H9 (cell line): Measurements from ENCODE around the gene PTTG1IP. TPM values are rescaled to one million over a fixed set of nuclear protein-coding genes. Genes with fewer than 3 reads are reported as not detected.

ENCODE experiments used
- DNase-seq: peaks from one replicate; pipeline ENCODE4 v3.0.0-alpha.2; 2017
- H2AFZ ChIP-seq: one replicate; pipeline ENCODE4 v1.6.1; 2013; ENCODE audit warnings: mild to moderate bottlenecking, low read length, control low read depth, moderate library complexity
- H2AK5ac ChIP-seq: 2 replicates; pipeline ENCODE4 v1.6.1; 2013; ENCODE audit warnings: low read length, control low read depth, mixed read lengths; ENCODE audit not compliant: insufficient read length
- H2BK120ac ChIP-seq: one replicate; pipeline ENCODE4 v1.6.1; 2013; ENCODE audit warnings: low read depth, mild to moderate bottlenecking, low read length, control low read depth, inconsistent platforms; ENCODE audit not compliant: poor library complexity, severe bottlenecking
- H2BK12ac ChIP-seq: 2 replicates; pipeline ENCODE4 v1.6.1; 2013; ENCODE audit warnings: low read length, control low read depth, mixed read lengths, low read depth; ENCODE audit not compliant: insufficient read length
- H2BK15ac ChIP-seq: 2 replicates; pipeline ENCODE4 v1.6.1; 2013; ENCODE audit warnings: low read depth, low read length, control low read depth
- H2BK20ac ChIP-seq: one replicate; pipeline ENCODE4 v1.6.1; 2013; ENCODE audit warnings: low read depth, mild to moderate bottlenecking, low read length, control low read depth, inconsistent platforms; ENCODE audit not compliant: poor library complexity, severe bottlenecking
- H2BK5ac ChIP-seq: 2 replicates; pipeline ENCODE4 v1.6.1; 2013; ENCODE audit warnings: low read length, control low read depth, mixed read lengths; ENCODE audit not compliant: insufficient read length
- H3K14ac ChIP-seq: 2 replicates; pipeline ENCODE4 v1.6.1; 2013; ENCODE audit warnings: low read length, control low read depth; ENCODE audit not compliant: insufficient read depth
- H3K18ac ChIP-seq: 2 replicates; pipeline ENCODE4 v1.6.1; 2013; ENCODE audit warnings: low read depth, mild to moderate bottlenecking, mixed read lengths, low read length, control low read depth; ENCODE audit not compliant: insufficient read length
- H3K23ac ChIP-seq: 2 replicates; pipeline ENCODE4 v1.6.1; 2013; ENCODE audit warnings: low read length, control low read depth, mixed read lengths, low read depth; ENCODE audit not compliant: insufficient read length
- H3K23me2 ChIP-seq: 2 replicates; pipeline ENCODE4 v1.6.1; 2013; ENCODE audit warnings: low read depth, mild to moderate bottlenecking, mixed read lengths, low read length, control low read depth; ENCODE audit not compliant: insufficient read length, poor library complexity, severe bottlenecking
- H3K27ac ChIP-seq: 2 replicates; pipeline ENCODE4 v1.5.1; 2013; ENCODE audit warnings: low read length, control low read depth, mixed read lengths, low read depth; ENCODE audit not compliant: insufficient read length
- H3K27me3 ChIP-seq: 2 replicates; pipeline ENCODE4 v1.6.1; 2013; ENCODE audit warnings: low read length, control low read depth, inconsistent platforms; ENCODE audit not compliant: insufficient read depth
- H3K4ac ChIP-seq: 2 replicates; pipeline ENCODE4 v1.6.1; 2013; ENCODE audit warnings: low read depth, mild to moderate bottlenecking, control low read depth, inconsistent platforms, low read length, moderate library complexity
- H3K4me1 ChIP-seq: 2 replicates; pipeline ENCODE4 v1.6.1; 2013; ENCODE audit warnings: low read length, control low read depth, inconsistent platforms; ENCODE audit not compliant: insufficient read depth
- H3K4me2 ChIP-seq: 2 replicates; pipeline ENCODE4 v1.6.1; 2013; ENCODE audit warnings: low read length, control low read depth, mixed read lengths; ENCODE audit not compliant: insufficient read length, insufficient read depth
- H3K56ac ChIP-seq: 2 replicates; pipeline ENCODE4 v1.6.1; 2013; ENCODE audit warnings: low read depth, mild to moderate bottlenecking, mixed read lengths, low read length, control low read depth; ENCODE audit not compliant: insufficient read length
- H3K79me1 ChIP-seq: 2 replicates; pipeline ENCODE4 v1.6.1; 2013; ENCODE audit warnings: low read depth, mild to moderate bottlenecking, moderate library complexity, low read length, control low read depth, inconsistent platforms; ENCODE audit not compliant: insufficient read depth, poor library complexity, severe bottlenecking
- H3K79me2 ChIP-seq: 2 replicates; pipeline ENCODE4 v1.6.1; 2013; ENCODE audit warnings: low read length, control low read depth, inconsistent platforms; ENCODE audit not compliant: insufficient read depth
- H3K9ac ChIP-seq: 2 replicates; pipeline ENCODE4 v1.6.1; 2013; ENCODE audit warnings: low read length, control low read depth, mixed read lengths; ENCODE audit not compliant: insufficient read length; ENCODE audit errors: extremely low read depth
- H3K9me3 ChIP-seq: one replicate; pipeline ENCODE4 v1.6.1; 2013; ENCODE audit warnings: low read depth, low read length, inconsistent platforms; ENCODE audit not compliant: control insufficient read depth
- H3T11ph ChIP-seq: one replicate; pipeline ENCODE4 v1.6.1; 2013; ENCODE audit warnings: mild to moderate bottlenecking, low read length, control low read depth, inconsistent platforms
- H4K20me1 ChIP-seq: one replicate; pipeline ENCODE4 v1.6.1; 2013; ENCODE audit not compliant: control insufficient read depth, insufficient read length, insufficient read depth
- H4K5ac ChIP-seq: 2 replicates; pipeline ENCODE4 v1.6.1; 2013; ENCODE audit warnings: low read depth, mild to moderate bottlenecking, mixed read lengths, low read length, control low read depth; ENCODE audit not compliant: insufficient read length
- H4K8ac ChIP-seq: replicated peaks from 2 replicates; pipeline ENCODE4 v1.6.1; 2013; ENCODE audit warnings: low read length, control low read depth, mixed read lengths, low read depth; ENCODE audit not compliant: insufficient read length
- H4K91ac ChIP-seq: 2 replicates; pipeline ENCODE4 v1.6.1; 2013; ENCODE audit warnings: low read depth, mild to moderate bottlenecking, moderate library complexity, mixed read lengths, low read length, control low read depth; ENCODE audit not compliant: insufficient read length
- H3K27ac Mint-ChIP-seq, 3 experiments: 2 replicates in 2 of 3; 3 replicates in 1 of 3; pipeline ENCODE4 v1.8.0; 2020 to 2021; ENCODE audit warnings: mixed read lengths in 3 of 3, mild to moderate bottlenecking in 1 of 3, moderate library complexity in 1 of 3
- H3K27me3 Mint-ChIP-seq: 2 replicates; pipeline ENCODE4 v1.8.0; 2021; ENCODE audit warnings: low read depth, mild to moderate bottlenecking, moderate library complexity, mixed read lengths
- H3K36me3 Mint-ChIP-seq, 3 experiments: 2 replicates in 2 of 3; 3 replicates in 1 of 3; pipeline ENCODE4 v1.8.0; 2020 to 2021; ENCODE audit warnings: low read depth in 3 of 3, mixed read lengths in 3 of 3; ENCODE audit not compliant: insufficient read depth in 1 of 3
- H3K4me1 Mint-ChIP-seq, 2 experiments: 2 replicates each; pipeline ENCODE4 v1.8.0; 2020; ENCODE audit warnings: mixed read lengths in 2 of 2
- H3K4me3 Mint-ChIP-seq, 2 experiments: 2 replicates in 1 of 2; 3 replicates in 1 of 2; pipeline ENCODE4 v1.8.0; 2020 to 2021; ENCODE audit warnings: mild to moderate bottlenecking in 2 of 2, mixed read lengths in 2 of 2, moderate library complexity in 1 of 2
- H3K9me3 Mint-ChIP-seq, 2 experiments: 2 replicates in 1 of 2; 3 replicates in 1 of 2; pipeline ENCODE4 v1.8.0; 2020; ENCODE audit warnings: mild to moderate bottlenecking in 2 of 2, mixed read lengths in 2 of 2, moderate library complexity in 1 of 2
- CTCF ChIP-seq: fragments of 200-600 bp; sonication (generic); conservative IDR thresholded peaks from 3 replicates; pipeline ENCODE4 v1.8.0; 2021; ENCODE audit warnings: antibody characterized with exemption, mild to moderate bottlenecking
- WGBS: extraction: QIAGEN DNeasy Blood & Tissue Kit; methylation state at CpG from one replicate; pipeline ENCODE4 v1.1.7; 2013; ENCODE audit warnings: missing lambda C conversion rate, low lambda C conversion rate, mixed read lengths; ENCODE audit not compliant: insufficient read length; ENCODE audit errors: extremely low coverage; 5-methylcytosine and 5-hydroxymethylcytosine counted together
- total RNA-seq: library from RNA; stranded (reverse); gene quantifications from 2 replicates; pipeline ENCODE4 v1.2.1, GENCODE V29; 2021

PTTG1IP gene
- total RNA-seq, 1 experiment from 2014 or later: 107 TPM

DNA sequence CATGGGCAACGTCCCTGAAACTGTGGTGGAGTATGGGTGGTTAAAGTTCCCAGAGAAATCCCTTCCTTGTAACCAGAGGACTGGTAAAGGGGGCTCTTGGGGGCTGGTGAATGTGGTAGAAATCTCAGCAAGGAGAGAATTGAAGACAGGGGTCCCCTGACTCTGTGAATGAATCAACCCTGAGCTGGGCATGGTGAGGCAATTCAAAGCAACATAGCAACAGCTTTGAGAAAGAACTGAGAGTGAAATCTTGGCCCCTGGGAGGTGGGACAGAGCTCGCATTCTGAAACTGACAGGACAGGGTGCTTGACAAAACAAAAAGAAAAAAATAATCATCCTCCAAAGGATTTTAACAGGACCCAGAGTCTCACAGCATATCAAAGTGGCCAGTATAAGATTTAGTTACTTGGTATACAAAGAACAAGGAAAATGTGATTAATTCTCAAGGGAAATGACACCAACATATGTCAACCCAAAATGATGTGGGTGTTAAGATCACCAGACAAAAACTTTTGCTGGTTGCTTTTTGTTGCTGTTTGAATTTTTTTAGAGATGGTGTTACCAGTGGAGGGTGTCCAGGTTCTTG, 43.9 kb downstream of the PTTG1IP start:
- Histone ChIP-seq H3K79me1 (no peaks in the 10 kb centered on the region), H3K4ac (no peak overlapping the region), H3K27me3 (no peaks in the 10 kb centered on the region), H3K56ac (no peak overlapping the region), H2BK120ac (no peak overlapping the region), H2AK5ac (no peak overlapping the region), H3K23ac (no peak overlapping the region), H3K9me3 (peaks cover 18% of the 10 kb centered on the region), H2BK12ac (no peak overlapping the region), H4K20me1 (no peaks in the 10 kb centered on the region), H3K14ac (no peak overlapping the region), H2AFZ (no peak overlapping the region), H2BK20ac (no peak overlapping the region), H4K8ac (no peak overlapping the region), H3K18ac (no peak overlapping the region), H2BK5ac (no peak overlapping the region), H2BK15ac (no peak overlapping the region), H3K9ac (no peak overlapping the region), H3K27ac (no peak overlapping the region), H3K4me1 (no peaks in the 10 kb centered on the region), H3T11ph (no peak overlapping the region), H3K79me2 (no peaks in the 10 kb centered on the region), H4K5ac (no peak overlapping the region), H4K91ac (no peak overlapping the region), H3K23me2 (no peaks in the 10 kb centered on the region), H3K4me2 (no peak overlapping the region)
- Mint-ChIP-seq H3K36me3 (peaks cover 0 to 9% (median 7%) of the 10 kb centered on the region in 3 experiments; a peak in 4 of 7 replicates), H3K4me3 (no peak overlapping the region), H3K9me3 (peaks cover 30 to 36% of the 10 kb centered on the region in 2 experiments), H3K27ac (no peak overlapping the region), H3K4me1 (peaks cover 0 to 4% of the 10 kb centered on the region in 2 experiments; a peak in 1 of 4 replicates), H3K27me3 (peaks cover 34% of the 10 kb centered on the region)
- DNase-seq: no peak
- no peak for TF ChIP-seq CTCF
- WGBS: no CpG with 5 or more reads among the region's 2 CpGs
